NT2/D1 (cell line): ENCODE measurements around the gene TEP1.
"Not testable (repeated sequence)": the region's sequence is repeated elsewhere in the genome, so short reads cannot be mapped to it uniquely, and the experiment has no call there.

ENCODE experiments used
- SUZ12 ChIP-seq: IDR thresholded peaks from 2 replicates; pipeline ENCODE4 v1.6.1; 2011; ENCODE audit not compliant: insufficient read length, insufficient read depth; ENCODE audit errors: extremely low read depth
- YY1 ChIP-seq: IDR thresholded peaks from 2 replicates; pipeline ENCODE4 v1.6.1; 2011; ENCODE audit not compliant: insufficient read length, insufficient read depth

DNA sequence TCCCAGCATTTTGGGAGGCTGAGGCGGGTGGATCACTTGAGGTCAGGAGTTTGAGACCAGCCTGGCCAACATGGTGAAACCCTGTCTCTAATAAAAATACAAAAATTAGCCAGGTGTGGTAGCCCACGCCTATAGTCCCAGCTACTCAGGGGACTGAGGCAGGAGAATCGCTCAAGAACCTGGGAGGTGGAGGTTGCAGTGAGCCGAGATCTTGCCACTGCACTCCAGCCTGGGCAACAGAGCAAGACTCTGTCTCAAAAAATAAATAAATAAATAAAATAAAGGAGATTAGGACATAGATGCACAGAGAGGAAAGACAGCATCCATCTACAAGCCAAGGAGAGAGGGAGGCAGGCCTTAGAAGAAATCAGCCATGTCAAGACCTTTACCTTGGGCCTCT lies 72.3 kb downstream of the TEP1 start:
- TF ChIP-seq YY1, SUZ12: not testable (repeated sequence)
